Measurements from ENCODE around the gene SPA17. TPM values are rescaled to one million over a fixed set of nuclear protein-coding genes. Genes with fewer than 3 reads are reported as not detected.

Gene SPA17
- total RNA-seq, 1 experiment from 2014 or later: 22.4 TPM

GRCh38 chr11:124724979-124725718, 51.4 kb downstream of the SPA17 start:
- no peak for DNase-seq (ENCODE audit: low spot score)

- DNase-seq (ENCODE audit: low spot score): no peak
Measured at GRCh38 chr11:124725719-124726105, 52.0 kb downstream of the SPA17 start.

- DNase-seq (ENCODE audit: low spot score): no peak
Measured at GRCh38 chr11:124727474-124727873, 53.8 kb downstream of the SPA17 start.

GRCh38 chr11:124728134-124728533, 54.4 kb downstream of the SPA17 start:
- no peak for DNase-seq (ENCODE audit: low spot score)

- no peak for DNase-seq (ENCODE audit: low spot score)
Measured at GRCh38 chr11:124729571-124729970, 55.9 kb downstream of the SPA17 start.

GRCh38 chr11:124732230-124732629, 58.5 kb downstream of the SPA17 start:
- no peak for DNase-seq (ENCODE audit: low spot score)

- no peak for DNase-seq (ENCODE audit: low spot score)
Measured at GRCh38 chr11:124736736-124737135, 63.0 kb downstream of the SPA17 start.

- no peak for DNase-seq (ENCODE audit: low spot score)
Measured at GRCh38 chr11:124737638-124738305, 64.1 kb downstream of the SPA17 start.

GRCh38 chr11:124738713-124739478, 65.2 kb downstream of the SPA17 start:
- DNase-seq (ENCODE audit: low spot score): no peak

GRCh38 chr11:124739479-124740276, 66.0 kb downstream of the SPA17 start, which contains the start of gene NRGN:
Gene NRGN, plus strand, starts transcription at chr11:124739942. Its CDS starts 143 bp downstream, at chr11:124740085.
- DNase-seq (ENCODE audit: low spot score): peak; percentile 90

GRCh38 chr11:124740277-124740882, 66.7 kb downstream of the SPA17 start:
- DNase-seq (ENCODE audit: low spot score): peak; percentile 42

- no peak for DNase-seq (ENCODE audit: low spot score)
Measured at GRCh38 chr11:124742555-124742954, 68.9 kb downstream of the SPA17 start.

- no peak for DNase-seq (ENCODE audit: low spot score)
Measured at GRCh38 chr11:124743050-124743449, 69.3 kb downstream of the SPA17 start.

GRCh38 chr11:124745270-124745834, 71.6 kb downstream of the SPA17 start:
- no peak for DNase-seq (ENCODE audit: low spot score)

GRCh38 chr11:124745835-124746620, 72.3 kb downstream of the SPA17 start:
- DNase-seq (ENCODE audit: low spot score): no peak

- DNase-seq (ENCODE audit: low spot score): no peak
Measured at GRCh38 chr11:124746621-124747243, 73.0 kb downstream of the SPA17 start.
